NK-92 (cell line): ENCODE measurements around the gene EYA3.
A peak's percentile ranks its signal among the peaks of the same experiment; 100 is the strongest.

Experiments
- DNase-seq: peaks from one replicate; lab custom pipeline; 2025; ENCODE audit not compliant: unreplicated experiment; lab: John Stamatoyannopoulos, UW

Gene EYA3, protein sequence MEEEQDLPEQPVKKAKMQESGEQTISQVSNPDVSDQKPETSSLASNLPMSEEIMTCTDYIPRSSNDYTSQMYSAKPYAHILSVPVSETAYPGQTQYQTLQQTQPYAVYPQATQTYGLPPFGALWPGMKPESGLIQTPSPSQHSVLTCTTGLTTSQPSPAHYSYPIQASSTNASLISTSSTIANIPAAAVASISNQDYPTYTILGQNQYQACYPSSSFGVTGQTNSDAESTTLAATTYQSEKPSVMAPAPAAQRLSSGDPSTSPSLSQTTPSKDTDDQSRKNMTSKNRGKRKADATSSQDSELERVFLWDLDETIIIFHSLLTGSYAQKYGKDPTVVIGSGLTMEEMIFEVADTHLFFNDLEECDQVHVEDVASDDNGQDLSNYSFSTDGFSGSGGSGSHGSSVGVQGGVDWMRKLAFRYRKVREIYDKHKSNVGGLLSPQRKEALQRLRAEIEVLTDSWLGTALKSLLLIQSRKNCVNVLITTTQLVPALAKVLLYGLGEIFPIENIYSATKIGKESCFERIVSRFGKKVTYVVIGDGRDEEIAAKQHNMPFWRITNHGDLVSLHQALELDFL

DNA sequence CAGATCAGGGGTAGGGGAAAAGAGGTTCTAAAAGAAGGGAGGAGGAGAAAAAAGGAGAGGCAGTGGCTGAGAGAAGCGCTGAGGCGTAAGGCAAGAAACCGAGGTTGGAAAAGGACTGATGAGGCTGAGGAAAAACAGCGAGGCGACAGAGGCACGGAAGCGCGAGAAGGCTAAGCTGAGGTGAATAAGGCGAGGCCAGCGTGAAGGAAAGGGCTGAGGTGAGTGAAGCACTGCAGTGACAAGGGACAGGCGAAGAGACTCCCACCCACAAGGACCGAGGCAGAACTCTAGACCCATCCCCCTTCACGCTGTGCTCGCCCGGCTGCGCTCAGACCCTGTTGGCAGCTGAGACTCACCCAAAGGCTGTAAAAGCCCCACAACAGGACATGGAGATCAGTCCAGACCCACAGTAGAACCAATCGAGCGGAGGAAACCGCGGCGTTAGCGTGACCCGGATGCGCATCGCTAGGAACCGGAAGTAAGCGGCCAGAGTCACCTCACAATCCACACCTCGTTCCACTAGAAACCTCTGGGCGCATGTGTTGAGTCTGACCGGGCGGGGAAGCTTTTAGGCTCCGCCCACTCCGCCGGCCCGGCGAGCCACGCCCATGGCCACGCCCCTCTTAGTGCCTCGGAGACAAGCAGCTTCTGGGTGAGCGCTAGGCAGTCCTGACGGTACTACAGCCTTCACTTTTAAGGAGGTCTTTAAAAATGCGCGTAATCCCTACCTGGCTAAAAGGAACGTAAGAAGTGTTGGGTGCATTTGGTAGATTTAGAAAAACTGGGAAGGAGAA is at the start of gene EYA3:
Gene EYA3 (minus strand): TSS at position 443 of the 794 bp plus-strand sequence. CDS start 30,584 bp downstream, outside the sequence.
- DNase-seq: peak; percentile 83

DNA sequence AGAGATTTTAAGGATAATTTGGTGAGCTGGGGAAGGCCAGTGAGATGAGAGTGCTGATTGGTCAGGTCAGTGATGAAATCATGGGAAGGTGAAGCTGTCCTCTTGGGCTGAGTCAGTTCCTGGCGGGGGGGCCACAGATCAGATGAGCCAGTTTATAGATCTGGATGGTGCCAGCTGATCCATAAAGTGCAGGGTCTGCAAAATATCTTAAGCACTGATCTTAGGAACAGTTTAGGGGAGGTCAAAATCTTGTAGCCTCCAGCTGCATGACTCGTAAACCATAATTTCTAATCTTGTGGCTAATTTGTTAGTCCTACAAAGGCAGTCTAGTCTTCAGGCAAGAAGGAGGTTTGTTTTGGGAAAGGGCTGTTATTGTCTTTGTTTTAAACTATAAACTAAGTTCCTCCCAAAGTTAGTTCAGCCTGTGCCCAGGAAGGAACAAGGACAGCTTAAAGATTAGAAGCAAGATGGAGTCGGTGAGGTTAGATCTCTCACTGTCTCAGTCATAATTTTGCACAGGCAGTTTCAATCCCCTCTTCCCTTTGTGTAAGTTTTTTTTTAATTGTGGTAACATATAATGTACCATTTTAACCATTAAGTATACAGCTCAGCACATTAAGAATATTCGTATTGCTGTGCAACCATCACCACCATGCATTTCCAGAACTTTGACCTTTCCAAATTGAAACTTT is 48.7 kb upstream of the EYA3 start:
- DNase-seq: no peak

DNA sequence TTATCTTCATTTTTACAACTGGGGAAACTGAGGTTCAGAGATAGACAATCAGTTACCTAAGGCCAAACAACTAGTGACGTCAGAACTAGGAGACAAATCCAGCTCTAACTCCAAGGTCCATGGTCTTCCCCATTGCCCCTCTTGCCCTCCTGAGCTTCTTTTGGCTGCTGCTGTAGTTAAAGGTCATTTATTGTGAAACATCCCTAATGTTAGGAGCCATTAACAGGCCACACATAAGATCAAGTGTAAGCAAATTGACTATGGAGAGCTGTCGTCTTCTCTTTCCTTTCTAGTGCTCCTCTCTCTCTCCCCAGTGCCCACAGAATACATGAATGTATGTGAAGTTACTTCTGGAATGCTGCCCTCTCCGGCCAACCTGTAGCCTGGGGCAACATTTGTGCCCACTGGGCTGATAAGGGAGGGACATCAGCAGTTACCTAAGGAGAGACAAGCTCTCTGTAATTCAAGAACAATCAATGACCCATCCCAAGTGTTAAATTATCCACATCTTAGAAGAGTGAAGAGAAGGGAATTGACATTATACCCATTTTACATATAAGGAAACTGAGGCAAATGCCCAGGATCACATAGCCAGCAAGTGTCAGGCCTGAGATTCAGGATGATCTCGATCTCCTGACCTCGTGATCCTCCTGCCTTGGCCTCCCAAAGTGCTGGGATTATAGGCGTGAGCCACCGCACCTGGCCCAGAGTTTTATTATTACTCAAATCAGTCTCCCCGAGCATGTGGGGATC is 47.9 kb upstream of the EYA3 start:
- DNase-seq: no peak

DNA sequence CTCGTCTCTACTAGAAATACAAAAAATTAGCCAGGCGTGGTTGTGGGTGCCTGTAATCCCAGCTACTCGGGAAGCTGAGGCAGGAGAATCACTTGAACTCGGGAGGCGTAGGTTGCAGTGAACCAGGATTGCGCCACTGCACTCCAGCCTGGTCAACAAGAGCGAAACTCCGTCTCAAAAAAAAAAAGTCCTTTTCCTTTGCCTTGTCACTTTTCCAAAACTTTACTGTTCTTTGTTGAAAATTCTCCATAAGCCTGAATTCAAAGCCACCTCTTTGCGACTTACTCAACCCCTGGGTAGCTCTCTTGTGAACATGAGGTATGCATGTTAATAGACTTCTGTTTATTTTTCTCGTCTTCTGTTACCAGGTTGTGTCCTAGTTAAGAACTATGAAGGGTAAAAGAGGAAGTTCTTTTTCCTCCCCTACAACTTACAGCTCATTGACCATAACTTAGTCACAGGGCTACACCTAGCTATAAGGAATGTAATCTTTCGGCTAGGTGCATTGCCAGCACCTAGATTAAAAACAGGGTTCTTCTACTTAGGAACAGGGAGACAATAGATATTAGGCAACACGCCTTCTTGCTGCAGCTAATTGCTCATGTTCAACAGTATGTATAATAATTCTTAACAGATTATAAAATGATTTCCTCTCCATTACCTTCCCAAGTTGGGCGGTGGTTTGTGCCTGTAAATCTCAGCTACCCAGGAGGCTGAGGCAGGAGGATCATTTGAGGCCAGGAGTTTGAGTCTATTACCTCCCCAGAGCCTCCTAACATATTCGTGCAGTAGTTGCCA is 47.2 kb upstream of the EYA3 start:
- no peak for DNase-seq

DNA sequence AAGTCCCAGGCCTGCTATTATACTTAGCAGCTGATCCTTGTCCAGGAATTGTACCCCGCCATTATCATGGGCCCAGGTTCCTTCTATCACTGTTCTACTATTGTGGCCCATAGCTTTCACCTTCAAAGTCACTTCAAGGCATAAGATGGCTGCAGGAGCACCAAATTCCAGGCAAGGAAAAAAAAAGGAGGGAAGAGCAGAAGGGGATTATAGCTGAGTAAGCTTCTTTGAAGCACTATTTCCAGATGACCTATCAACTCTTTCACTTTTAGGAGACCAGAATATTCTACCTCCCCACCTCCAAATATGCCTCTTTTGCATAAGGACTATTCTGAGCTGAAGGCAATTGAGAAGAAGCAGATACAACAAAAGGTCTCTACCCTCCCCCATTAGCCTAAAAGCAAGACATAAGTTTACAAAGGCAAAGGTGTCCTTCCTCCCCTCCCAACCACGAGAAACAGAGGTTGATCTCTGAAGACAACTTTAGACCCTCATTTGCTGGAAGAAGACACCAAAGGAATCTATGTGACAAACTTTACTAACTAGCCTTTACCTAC is 46.3 kb upstream of the EYA3 start:
- DNase-seq: no peak

DNA sequence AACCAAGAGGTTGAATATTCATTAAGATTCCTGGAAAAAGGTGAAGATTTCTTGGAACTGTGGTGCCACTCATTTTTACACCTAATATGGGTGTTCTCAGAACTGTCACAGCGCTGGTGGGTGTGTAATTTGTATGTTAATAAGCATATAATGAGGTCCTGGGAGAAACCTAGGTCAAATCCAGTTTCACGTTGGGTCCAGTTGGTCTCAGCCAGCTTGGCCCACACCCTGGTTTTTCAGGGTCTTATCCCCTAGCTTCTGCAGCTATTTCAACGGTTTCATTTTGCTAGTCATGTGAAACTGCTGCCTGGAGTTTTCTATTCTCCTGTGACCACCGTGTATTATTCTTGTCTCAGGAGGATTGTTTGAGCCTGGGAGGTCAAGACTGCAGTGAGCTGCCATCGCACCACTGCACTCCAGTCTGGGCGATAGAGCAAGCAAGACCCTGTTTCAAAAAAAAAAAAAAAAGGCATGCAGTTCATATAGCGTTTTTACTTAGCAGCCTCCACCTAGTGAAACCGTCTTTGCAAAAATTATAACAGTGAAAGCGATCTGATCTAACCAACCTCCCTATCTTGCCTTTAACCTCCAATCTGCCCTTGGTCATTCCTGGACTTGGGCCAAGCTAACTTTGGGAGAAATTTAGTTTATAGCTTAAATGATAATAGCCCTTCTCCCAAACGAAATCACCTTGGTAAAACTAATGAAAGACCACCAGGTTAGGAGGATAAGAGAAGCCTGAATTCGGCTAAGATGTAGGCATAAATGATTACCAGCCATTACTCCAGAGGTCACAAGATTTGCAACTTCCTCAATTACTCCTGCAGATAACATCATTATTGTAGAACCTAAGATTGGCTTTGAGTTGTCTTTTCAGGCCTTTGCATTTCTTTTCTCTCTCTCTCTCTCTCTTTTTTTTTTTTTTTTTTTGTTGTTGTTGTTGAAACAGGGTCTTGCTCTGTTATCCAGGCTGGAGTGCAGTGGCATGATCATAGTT is 44.1 kb upstream of the EYA3 start:
- DNase-seq: no peak

DNA sequence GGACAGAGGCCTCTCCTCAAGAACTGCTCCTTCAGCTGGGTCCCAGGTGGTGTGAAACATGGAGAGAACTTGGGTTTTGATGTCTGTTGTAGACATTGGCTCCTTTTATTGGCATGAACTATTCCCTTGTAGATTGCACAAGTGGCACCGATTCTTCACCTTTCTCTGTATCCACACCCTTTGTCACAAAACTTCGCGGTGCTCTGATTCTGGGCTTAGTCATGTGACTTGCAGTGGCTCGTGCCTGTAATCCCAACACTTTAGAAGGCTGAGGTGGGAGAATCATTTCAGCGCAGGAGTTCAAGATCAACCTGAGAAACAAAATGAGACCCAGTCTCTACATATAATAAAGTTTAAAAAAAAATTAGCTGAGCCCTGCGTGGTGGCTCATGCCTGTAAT is 42.5 kb upstream of the EYA3 start:
- DNase-seq: no peak

DNA sequence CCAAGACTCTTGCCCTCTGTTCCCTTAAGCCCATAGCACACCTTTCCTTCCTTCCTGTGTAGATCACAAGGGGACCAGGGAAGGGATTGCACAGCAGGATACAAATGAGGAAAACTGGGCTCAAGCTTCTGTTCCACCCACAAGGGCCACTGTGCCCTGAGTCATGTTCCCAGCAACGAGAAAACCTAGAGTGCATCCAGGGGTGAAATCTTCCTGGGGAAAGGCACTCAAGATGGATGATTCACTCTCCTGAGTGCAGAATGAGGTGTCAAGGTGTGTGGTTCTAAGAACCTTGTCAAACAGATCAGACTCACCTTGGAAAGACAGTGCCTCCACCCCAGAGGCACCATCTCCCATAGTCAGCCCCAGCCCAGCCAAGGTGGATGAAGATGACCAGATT is 40.7 kb upstream of the EYA3 start:
- DNase-seq: no peak

DNA sequence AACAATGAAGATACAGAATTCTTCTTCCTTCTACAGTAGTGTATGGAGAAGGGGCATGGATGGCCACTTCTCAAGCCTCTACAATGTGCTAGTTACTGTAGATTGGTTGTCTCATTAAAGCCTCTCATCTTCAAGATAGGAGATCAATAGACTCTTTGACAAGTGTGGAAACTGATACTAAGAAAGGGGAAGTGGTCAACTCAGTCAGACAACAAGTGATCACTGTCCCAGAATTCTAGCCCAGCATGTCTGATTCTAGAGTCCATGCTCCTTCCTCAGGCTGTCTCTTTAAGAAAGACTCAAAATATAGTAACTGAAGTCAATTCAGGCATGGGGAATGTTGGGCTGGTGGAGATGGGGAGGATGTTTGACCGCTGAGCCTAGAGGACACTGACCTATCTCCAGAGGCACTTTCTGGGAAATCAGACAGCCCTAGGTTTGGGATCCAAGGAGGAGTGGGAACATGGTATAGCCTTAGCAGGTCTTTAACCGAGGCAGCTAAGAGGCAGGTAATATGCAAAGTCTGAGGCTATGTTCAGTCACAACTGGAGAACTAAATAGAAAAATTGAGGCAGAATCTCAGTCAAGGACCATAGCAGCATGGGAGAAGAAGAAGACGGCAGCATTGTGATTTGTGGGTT is 39.3 kb upstream of the EYA3 start:
- DNase-seq: no peak

DNA sequence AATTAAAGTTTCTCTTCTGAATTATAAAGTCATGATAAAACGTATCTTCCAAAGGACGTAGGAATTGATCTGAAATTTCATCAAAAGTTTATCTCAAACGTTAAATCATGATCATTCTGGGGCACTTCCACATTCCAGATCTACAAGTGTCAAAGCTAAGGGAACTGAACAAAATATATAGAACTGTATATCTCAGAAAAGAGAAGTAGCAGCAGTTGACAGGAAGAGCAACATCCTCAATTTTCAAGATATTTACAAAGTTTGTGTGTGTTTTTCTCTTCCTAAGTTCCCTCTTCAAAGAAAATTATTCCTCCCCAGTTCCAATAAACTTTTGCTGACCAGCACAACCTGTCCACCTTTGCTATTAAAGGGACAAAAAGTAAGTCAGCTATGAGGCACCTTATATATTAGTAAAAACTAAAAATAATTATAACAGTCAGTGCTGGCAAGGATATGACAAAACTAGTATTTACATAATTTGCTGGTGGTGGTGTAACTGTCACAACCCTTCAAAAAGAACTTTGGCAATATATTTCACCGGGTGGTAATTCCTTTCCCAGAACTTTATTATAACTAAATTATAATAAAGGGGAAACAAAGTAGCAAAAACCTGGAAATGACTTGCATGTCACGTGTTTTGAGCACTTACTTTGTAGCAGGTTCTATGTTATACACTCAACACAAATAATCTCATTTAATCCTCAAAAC is 38.5 kb upstream of the EYA3 start:
- no peak for DNase-seq

DNA sequence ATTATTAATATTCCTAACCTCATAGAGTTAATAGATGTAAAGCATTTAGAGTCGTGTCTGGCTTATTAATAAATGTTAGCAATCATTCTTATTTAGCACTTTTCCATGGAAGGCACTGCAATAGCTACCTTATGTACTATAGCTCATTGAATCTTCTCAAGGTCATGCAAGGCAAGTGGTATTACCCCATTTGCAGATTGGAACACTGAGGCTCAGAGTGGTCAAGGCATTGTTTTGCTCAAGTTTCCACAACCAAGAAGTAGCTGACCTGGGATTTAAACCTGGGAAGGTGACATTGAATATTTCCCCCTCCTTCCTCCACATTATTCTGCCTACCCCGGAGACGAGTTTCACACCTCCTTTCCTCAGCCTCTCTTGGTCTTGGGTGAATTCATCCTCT is 37.8 kb upstream of the EYA3 start:
- no peak for DNase-seq

DNA sequence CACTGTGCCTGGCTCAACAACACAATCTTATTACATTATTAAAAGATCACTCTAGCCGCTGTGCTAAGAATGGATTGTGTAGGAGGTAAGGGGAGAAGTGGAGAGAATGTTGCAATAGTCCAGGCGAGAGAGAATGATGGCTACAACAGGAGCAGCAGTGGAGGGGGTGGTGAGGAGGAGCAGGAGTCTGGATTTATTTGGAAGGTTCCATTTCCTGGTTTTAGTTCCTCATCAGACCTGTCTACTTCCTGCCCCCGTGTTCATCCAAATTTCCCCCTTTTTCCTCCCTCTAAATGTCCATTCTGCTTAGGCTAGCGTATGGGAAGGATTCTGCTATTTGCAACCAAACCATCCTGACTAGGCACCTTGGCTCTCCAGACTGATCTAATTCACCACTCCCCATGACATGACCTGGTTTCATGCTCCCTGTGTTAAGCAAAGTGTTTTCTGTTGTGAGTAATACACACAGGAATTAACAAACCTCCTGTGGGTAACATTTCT is 35.1 kb upstream of the EYA3 start:
- DNase-seq: no peak

DNA sequence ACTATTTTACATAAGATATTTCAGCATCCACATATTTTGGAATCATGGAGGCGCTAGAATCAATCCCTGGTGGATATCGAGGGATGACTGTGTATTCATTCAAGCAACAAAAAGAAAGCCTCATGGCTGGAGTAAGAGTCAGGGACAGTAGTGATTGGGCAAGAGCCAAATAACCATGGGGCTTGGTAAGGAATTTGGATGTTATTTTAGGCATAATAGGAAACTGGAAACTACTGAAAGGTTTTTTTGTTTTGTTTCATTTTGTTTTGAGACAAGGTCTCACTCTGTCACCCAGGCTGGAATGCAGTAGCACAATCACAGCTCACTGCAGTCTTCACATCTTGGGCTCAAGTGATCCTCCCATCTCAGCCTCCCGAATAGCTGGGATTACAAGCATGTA is 33.8 kb upstream of the EYA3 start:
- DNase-seq: no peak

DNA sequence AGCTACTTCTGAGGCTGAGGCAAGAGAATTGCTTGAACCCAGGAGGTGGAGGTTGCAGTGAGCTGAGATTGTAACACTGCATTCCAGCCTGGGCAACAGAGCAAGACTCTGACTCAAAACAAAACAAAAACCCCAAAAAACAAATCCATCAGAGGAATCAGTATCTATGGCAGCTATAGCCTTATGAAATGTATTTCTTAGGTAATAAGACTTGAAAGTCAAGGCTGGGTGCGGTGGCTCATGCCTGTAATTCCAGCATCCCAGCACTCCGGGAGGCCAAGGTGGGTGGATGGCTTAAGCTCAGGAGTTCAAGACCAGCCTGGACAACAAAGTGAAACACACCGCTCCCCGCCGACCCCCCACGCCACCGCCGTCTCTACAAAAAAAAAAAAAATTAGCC is 31.1 kb upstream of the EYA3 start:
- no peak for DNase-seq

DNA sequence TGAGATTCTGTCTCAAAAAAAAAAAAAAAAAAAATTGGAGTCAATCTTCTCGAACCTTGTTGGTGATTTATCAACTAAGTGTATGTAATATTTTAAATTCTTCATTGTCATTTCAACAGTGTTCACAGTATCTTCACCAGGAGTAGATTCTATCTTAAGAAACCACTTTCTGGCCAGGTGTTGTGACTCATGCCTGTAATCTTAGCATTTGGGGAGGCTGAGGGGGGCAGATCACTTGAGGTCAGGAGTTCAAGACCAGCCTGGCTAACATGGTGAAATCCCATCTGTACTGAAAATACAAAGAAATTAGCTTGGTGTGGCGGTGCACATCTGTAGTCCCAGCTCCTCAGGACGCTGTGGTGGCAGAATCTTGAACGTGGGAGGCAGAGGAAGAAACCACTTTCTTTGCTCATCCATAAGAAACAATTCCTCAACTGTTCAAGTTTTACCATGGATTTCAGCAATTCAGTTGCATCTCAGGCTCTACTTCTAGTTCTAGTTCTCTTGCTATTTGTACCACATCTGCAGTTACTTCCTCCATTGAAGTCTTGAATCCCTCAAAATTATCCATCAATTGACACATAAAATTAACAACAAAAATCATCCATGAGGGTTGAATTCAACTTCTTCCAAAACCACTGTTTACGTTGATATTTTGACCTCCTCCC is 30.4 kb upstream of the EYA3 start:
- no peak for DNase-seq

DNA sequence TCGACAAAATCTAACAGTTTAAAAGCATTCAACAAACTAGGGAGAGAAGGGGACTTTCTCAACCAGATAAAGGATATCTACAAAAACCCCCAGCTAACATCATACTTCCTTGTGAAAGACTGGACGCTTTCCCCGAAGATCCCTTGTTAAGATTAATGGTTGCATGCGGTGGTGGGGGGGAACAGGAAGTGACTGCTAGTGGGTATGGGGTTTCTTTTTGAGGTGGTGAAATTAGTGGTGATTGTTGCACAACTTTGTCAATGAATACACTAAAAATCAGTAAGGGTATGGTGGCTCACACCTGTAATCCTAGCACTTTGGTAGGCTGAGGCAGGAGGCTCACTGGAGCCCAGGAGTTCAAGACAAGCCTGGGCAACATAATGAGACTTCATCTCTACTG is 26.9 kb upstream of the EYA3 start:
- DNase-seq: no peak

DNA sequence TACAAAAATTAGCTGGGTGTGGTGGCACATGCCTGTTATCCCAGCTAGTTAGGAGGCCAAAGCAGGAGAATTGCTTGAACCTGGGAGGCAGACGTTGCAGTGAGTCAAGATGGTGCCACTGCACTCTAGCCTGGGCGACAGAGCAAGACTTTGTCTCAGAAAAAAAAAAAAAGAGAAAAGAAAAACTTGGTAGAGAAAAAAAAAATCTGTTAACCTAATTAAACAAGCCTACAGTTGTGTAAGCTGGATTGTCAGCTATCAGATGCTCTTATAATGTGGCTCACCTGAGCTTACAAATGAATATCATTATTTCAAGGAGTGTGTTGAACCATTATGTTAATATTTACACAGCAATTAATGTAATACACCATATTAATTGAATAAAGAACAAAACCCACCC is 26.4 kb upstream of the EYA3 start:
- no peak for DNase-seq
